Gastrocnemius medialis (tissue), 4 donors: ENCODE data around the gene CCDC178. TPM values are rescaled to one million over a fixed set of nuclear protein-coding genes. Genes with fewer than 3 reads are reported as not detected.

Experiments used
- ATAC-seq, 2 donors: fragments of 150-250 bp; one replicate each; pipeline ENCODE4 v1.9.1; 2016
- DNase-seq, 2 donors: peaks; one replicate each; pipeline ENCODE4 v3.0.0-alpha.2; 2019
- H3K27ac ChIP-seq, 4 donors: fragments of 200-600 bp; sonication (generic); 1 replicate in 1 of 4; 2 replicates in 3 of 4; pipeline ENCODE4 v1.5.1; 2016 to 2018; ENCODE audit warnings: mild to moderate bottlenecking in 2 of 4, moderate library complexity in 1 of 4
- H3K27me3 ChIP-seq, 3 donors: fragments of 200-600 bp; sonication (generic) in 2 of 3; 1 replicate in 1 of 3; 2 replicates in 2 of 3; pipeline versions ENCODE4 v1.5.1 to v1.6.0; 2016 to 2019; ENCODE audit warnings: mild to moderate bottlenecking in 1 of 3, moderate library complexity in 1 of 3
- H3K36me3 ChIP-seq, 2 donors: fragments of 200-600 bp; sonication (generic) in 1 of 2; one replicate each; pipeline ENCODE4 v1.5.1; 2017 to 2018
- H3K4me1 ChIP-seq, 2 donors: fragments of 200-600 bp; sonication (generic) in 1 of 2; one replicate each; pipeline ENCODE4 v1.5.1; 2016 to 2017; ENCODE audit warnings: mild to moderate bottlenecking in 2 of 2
- H3K4me3 ChIP-seq, 4 donors: fragments of 200-600 bp; sonication (generic) in 3 of 4; 1 replicate in 1 of 4; 2 replicates in 3 of 4; pipeline ENCODE4 v1.5.1; 2016 to 2019; ENCODE audit warnings: mild to moderate bottlenecking in 2 of 4
- H3K9me3 ChIP-seq, 3 donors: fragments of 200-600 bp; sonication (generic) in 2 of 3; 1 replicate in 1 of 3; 2 replicates in 2 of 3; pipeline ENCODE4 v1.5.1; 2016 to 2019
- CTCF ChIP-seq, 5 experiments: fragments of 450-650 bp in 3 of 5; fragments of 200-600 bp in 2 of 5; sonication (generic) in 2 of 5; IDR thresholded peaks in 4 of 5; conservative IDR thresholded peaks in 1 of 5; 1 replicate in 4 of 5; 2 replicates in 1 of 5; pipeline ENCODE4 v1.5.1; 2016 to 2019; ENCODE audit warnings: antibody characterized with exemption in 5 of 5, mild to moderate bottlenecking in 3 of 5, moderate library complexity in 3 of 5
- POLR2A ChIP-seq, 2 donors: fragments of 450-650 bp; IDR thresholded peaks; one replicate each; pipeline ENCODE4 v1.6.1; 2017; ENCODE audit warnings: antibody characterized with exemption in 2 of 2, mild to moderate bottlenecking in 2 of 2, moderate library complexity in 2 of 2
- in situ Hi-C, 4 donors: fragments of 200-750 bp; cut with MboI; loops; one replicate each; pipeline versions ENCODE4 v1.15.0 to v1.8.0; 2017; ENCODE audit warnings: low sequenced_read_pairs in 4 of 4
- intact Hi-C: fragments of 100-400 bp; cut with DNase I; formaldehyde crosslinking; loops from one replicate; pipeline ENCODE4 v1.15.1; 2023; ENCODE audit warnings: low total_unique reads
- total RNA-seq, 4 donors: library from RNA; depleted of rRNA; stranded (reverse); fragments of >200 nt; gene quantifications; one replicate each; pipeline versions ENCODE4 v1.1.0 to v1.2.3, GENCODE V29; 2016

CCDC178 gene
- total RNA-seq, 4 donors from 2014 or later = 0.35 TPM; not detected in 3

DNA sequence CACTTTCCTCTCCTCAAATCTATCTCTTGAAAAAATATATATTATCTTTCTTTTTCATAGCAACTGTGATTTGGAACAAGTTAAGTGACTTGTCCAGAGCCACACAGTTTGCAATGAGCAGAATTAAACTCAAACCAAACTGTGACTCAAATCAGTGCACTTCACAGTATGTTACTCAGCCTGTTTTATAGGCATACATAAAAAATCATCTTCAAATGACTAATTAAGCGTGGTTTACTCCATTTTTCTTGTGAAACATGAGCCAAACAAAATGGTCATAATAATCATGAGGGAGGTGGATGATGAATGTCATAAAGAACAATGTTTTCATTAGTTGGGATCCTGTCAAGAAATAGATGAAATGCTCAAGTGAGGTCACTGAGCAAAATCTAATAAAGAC, 6.1 kb upstream of the CCDC178 start:
- H3K4me3 ChIP-seq = no peak overlapping the region
- no peak for ATAC-seq
- DNase-seq = no peak
- in situ Hi-C loops (no loop called here), intact Hi-C loops (no loop called here)
- H3K27me3 ChIP-seq = no peaks in the 10 kb centered on the region
- H3K27ac ChIP-seq = no peak overlapping the region
- no peaks in the 10 kb centered on the region for H3K4me1 ChIP-seq
- H3K36me3 ChIP-seq = no peaks in the 10 kb centered on the region
- TF ChIP-seq POLR2A (IDR thresholded peaks at IDR 0.05) (no peak), CTCF (IDR thresholded peaks at IDR 0.05 in 4 of 5, conservative IDR thresholded peaks at IDR 0.05 in 1 of 5) (no peak)
- H3K9me3 ChIP-seq = no peaks in the 10 kb centered on the region

DNA sequence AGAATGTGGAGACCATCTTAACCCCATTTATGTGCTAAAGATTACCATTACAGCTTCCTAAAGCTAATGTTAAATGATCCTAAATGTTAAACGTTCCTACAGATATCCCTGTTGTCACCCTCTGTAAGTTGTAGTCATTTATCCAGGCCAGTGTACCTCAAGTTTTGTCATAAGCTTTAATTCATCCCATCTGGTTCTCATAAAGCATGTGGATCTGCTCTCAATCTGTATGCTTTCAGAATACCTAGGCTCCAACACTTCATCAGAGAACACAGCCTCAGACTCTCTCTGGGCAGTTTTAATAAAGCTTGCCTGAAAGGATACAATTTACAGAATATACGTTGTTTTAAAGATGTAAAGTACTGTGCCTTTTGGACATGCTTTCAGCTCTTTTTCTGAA, 4.2 kb upstream of the CCDC178 start:
- in situ Hi-C loops (no loop called here), intact Hi-C loops (no loop called here)
- Histone ChIP-seq H3K9me3 (no peaks in the 10 kb centered on the region), H3K27me3 (peaks cover 2 to 6% (median 4%) of the 10 kb centered on the region in 3 donors), H3K4me1 (peaks cover 0 to 3% of the 10 kb centered on the region in 2 donors), H3K36me3 (no peaks in the 10 kb centered on the region), H3K27ac (no peak overlapping the region), H3K4me3 (no peak overlapping the region)
- TF ChIP-seq CTCF (IDR thresholded peaks at IDR 0.05 in 4 of 5, conservative IDR thresholded peaks at IDR 0.05 in 1 of 5) (no peak), POLR2A (IDR thresholded peaks at IDR 0.05) (no peak)
- ATAC-seq = no peak
- no peak for DNase-seq

DNA sequence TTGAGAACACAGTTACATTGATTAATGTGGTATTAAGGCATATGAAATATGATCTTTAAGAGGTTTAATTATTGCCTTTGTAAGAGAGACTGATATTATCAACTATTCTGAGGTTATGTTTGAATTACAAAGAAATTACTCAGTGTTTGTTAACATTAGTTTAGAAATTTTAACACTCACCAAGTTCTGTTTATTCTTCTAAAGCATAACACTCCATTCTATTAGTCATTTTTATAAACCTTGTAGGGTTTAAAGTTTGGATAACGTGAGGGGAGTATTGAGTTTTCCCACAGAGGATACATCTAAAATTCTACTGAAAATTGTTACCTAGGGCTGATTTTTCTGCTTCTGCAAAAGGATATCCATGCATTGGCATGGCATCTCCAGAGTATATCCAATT, 7.7 kb downstream of the CCDC178 start:
- Histone ChIP-seq H3K4me1 (no peaks in the 10 kb centered on the region), H3K4me3 (no peak overlapping the region), H3K9me3 (no peaks in the 10 kb centered on the region), H3K36me3 (no peaks in the 10 kb centered on the region), H3K27ac (no peak overlapping the region), H3K27me3 (peaks cover 0 to 4% (median 0%) of the 10 kb centered on the region in 3 donors)
- ATAC-seq = no peak
- no peak for DNase-seq
- intact Hi-C loops = no loop called here
- in situ Hi-C loops = no loop called here
- TF ChIP-seq POLR2A (IDR thresholded peaks at IDR 0.05) (no peak), CTCF (IDR thresholded peaks at IDR 0.05 in 4 of 5, conservative IDR thresholded peaks at IDR 0.05 in 1 of 5) (no peak)

DNA sequence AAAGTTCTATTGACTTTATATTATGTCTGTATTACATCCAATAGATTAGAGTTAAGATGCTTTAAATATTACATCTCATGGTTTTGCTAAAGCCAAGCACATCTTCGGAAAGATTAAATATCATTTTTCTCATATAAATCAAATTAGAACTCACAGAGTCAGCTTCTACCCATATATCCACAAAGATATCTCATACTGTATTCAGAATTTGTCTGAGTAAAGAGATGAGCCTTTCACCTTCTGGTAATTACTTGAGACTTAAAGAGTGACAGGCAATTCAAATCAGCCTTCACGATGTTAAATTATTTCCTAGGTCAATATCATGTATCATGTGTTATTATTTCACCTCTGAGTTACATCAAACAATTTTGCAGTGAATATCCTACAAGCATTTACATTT, 13.0 kb downstream of the CCDC178 start:
- ATAC-seq = no peak
- intact Hi-C loops (no loop called here), in situ Hi-C loops (no loop called here)

More for the DNA sequence above, 13.0 kb downstream of the CCDC178 start:
- no peak overlapping the region for H3K4me3 ChIP-seq
- H3K36me3 ChIP-seq = no peaks in the 10 kb centered on the region
- H3K4me1 ChIP-seq = no peaks in the 10 kb centered on the region
- TF ChIP-seq POLR2A (IDR thresholded peaks at IDR 0.05) (no peak), CTCF (IDR thresholded peaks at IDR 0.05 in 4 of 5, conservative IDR thresholded peaks at IDR 0.05 in 1 of 5) (no peak)
- H3K27me3 ChIP-seq = no peaks in the 10 kb centered on the region
- H3K9me3 ChIP-seq = no peaks in the 10 kb centered on the region
- no peak for DNase-seq
- no peak overlapping the region for H3K27ac ChIP-seq
